H9 (cell line): ENCODE measurements around the gene MESD. TPM values are rescaled to one million over a fixed set of nuclear protein-coding genes. Genes with fewer than 3 reads are reported as not detected.

Experiments
- DNase-seq: peaks from one replicate; pipeline ENCODE4 v3.0.0-alpha.2; 2017
- H2AFZ ChIP-seq: one replicate; pipeline ENCODE4 v1.6.1; 2013; ENCODE audit warnings: mild to moderate bottlenecking, low read length, control low read depth, moderate library complexity
- H2AK5ac ChIP-seq: 2 replicates; pipeline ENCODE4 v1.6.1; 2013; ENCODE audit warnings: low read length, control low read depth, mixed read lengths; ENCODE audit not compliant: insufficient read length
- H2BK120ac ChIP-seq: one replicate; pipeline ENCODE4 v1.6.1; 2013; ENCODE audit warnings: low read depth, mild to moderate bottlenecking, low read length, control low read depth, inconsistent platforms; ENCODE audit not compliant: poor library complexity, severe bottlenecking
- H2BK12ac ChIP-seq: 2 replicates; pipeline ENCODE4 v1.6.1; 2013; ENCODE audit warnings: low read length, control low read depth, mixed read lengths, low read depth; ENCODE audit not compliant: insufficient read length
- H2BK15ac ChIP-seq: 2 replicates; pipeline ENCODE4 v1.6.1; 2013; ENCODE audit warnings: low read depth, low read length, control low read depth
- H2BK20ac ChIP-seq: one replicate; pipeline ENCODE4 v1.6.1; 2013; ENCODE audit warnings: low read depth, mild to moderate bottlenecking, low read length, control low read depth, inconsistent platforms; ENCODE audit not compliant: poor library complexity, severe bottlenecking
- H2BK5ac ChIP-seq: 2 replicates; pipeline ENCODE4 v1.6.1; 2013; ENCODE audit warnings: low read length, control low read depth, mixed read lengths; ENCODE audit not compliant: insufficient read length
- H3K14ac ChIP-seq: 2 replicates; pipeline ENCODE4 v1.6.1; 2013; ENCODE audit warnings: low read length, control low read depth; ENCODE audit not compliant: insufficient read depth
- H3K18ac ChIP-seq: 2 replicates; pipeline ENCODE4 v1.6.1; 2013; ENCODE audit warnings: low read depth, mild to moderate bottlenecking, mixed read lengths, low read length, control low read depth; ENCODE audit not compliant: insufficient read length
- H3K23ac ChIP-seq: 2 replicates; pipeline ENCODE4 v1.6.1; 2013; ENCODE audit warnings: low read length, control low read depth, mixed read lengths, low read depth; ENCODE audit not compliant: insufficient read length
- H3K23me2 ChIP-seq: 2 replicates; pipeline ENCODE4 v1.6.1; 2013; ENCODE audit warnings: low read depth, mild to moderate bottlenecking, mixed read lengths, low read length, control low read depth; ENCODE audit not compliant: insufficient read length, poor library complexity, severe bottlenecking
- H3K27ac ChIP-seq: 2 replicates; pipeline ENCODE4 v1.5.1; 2013; ENCODE audit warnings: low read length, control low read depth, mixed read lengths, low read depth; ENCODE audit not compliant: insufficient read length
- H3K27me3 ChIP-seq: 2 replicates; pipeline ENCODE4 v1.6.1; 2013; ENCODE audit warnings: low read length, control low read depth, inconsistent platforms; ENCODE audit not compliant: insufficient read depth
- H3K4ac ChIP-seq: 2 replicates; pipeline ENCODE4 v1.6.1; 2013; ENCODE audit warnings: low read depth, mild to moderate bottlenecking, control low read depth, inconsistent platforms, low read length, moderate library complexity
- H3K4me1 ChIP-seq: 2 replicates; pipeline ENCODE4 v1.6.1; 2013; ENCODE audit warnings: low read length, control low read depth, inconsistent platforms; ENCODE audit not compliant: insufficient read depth
- H3K4me2 ChIP-seq: 2 replicates; pipeline ENCODE4 v1.6.1; 2013; ENCODE audit warnings: low read length, control low read depth, mixed read lengths; ENCODE audit not compliant: insufficient read length, insufficient read depth
- H3K56ac ChIP-seq: 2 replicates; pipeline ENCODE4 v1.6.1; 2013; ENCODE audit warnings: low read depth, mild to moderate bottlenecking, mixed read lengths, low read length, control low read depth; ENCODE audit not compliant: insufficient read length
- H3K79me1 ChIP-seq: 2 replicates; pipeline ENCODE4 v1.6.1; 2013; ENCODE audit warnings: low read depth, mild to moderate bottlenecking, moderate library complexity, low read length, control low read depth, inconsistent platforms; ENCODE audit not compliant: insufficient read depth, poor library complexity, severe bottlenecking
- H3K79me2 ChIP-seq: 2 replicates; pipeline ENCODE4 v1.6.1; 2013; ENCODE audit warnings: low read length, control low read depth, inconsistent platforms; ENCODE audit not compliant: insufficient read depth
- H3K9ac ChIP-seq: 2 replicates; pipeline ENCODE4 v1.6.1; 2013; ENCODE audit warnings: low read length, control low read depth, mixed read lengths; ENCODE audit not compliant: insufficient read length; ENCODE audit errors: extremely low read depth
- H3K9me3 ChIP-seq: one replicate; pipeline ENCODE4 v1.6.1; 2013; ENCODE audit warnings: low read depth, low read length, inconsistent platforms; ENCODE audit not compliant: control insufficient read depth
- H3T11ph ChIP-seq: one replicate; pipeline ENCODE4 v1.6.1; 2013; ENCODE audit warnings: mild to moderate bottlenecking, low read length, control low read depth, inconsistent platforms
- H4K20me1 ChIP-seq: one replicate; pipeline ENCODE4 v1.6.1; 2013; ENCODE audit not compliant: control insufficient read depth, insufficient read length, insufficient read depth
- H4K5ac ChIP-seq: 2 replicates; pipeline ENCODE4 v1.6.1; 2013; ENCODE audit warnings: low read depth, mild to moderate bottlenecking, mixed read lengths, low read length, control low read depth; ENCODE audit not compliant: insufficient read length
- H4K8ac ChIP-seq: replicated peaks from 2 replicates; pipeline ENCODE4 v1.6.1; 2013; ENCODE audit warnings: low read length, control low read depth, mixed read lengths, low read depth; ENCODE audit not compliant: insufficient read length
- H4K91ac ChIP-seq: 2 replicates; pipeline ENCODE4 v1.6.1; 2013; ENCODE audit warnings: low read depth, mild to moderate bottlenecking, moderate library complexity, mixed read lengths, low read length, control low read depth; ENCODE audit not compliant: insufficient read length
- H3K27ac Mint-ChIP-seq, 3 experiments: 2 replicates in 2 of 3; 3 replicates in 1 of 3; pipeline ENCODE4 v1.8.0; 2020 to 2021; ENCODE audit warnings: mixed read lengths in 3 of 3, mild to moderate bottlenecking in 1 of 3, moderate library complexity in 1 of 3
- H3K27me3 Mint-ChIP-seq: 2 replicates; pipeline ENCODE4 v1.8.0; 2021; ENCODE audit warnings: low read depth, mild to moderate bottlenecking, moderate library complexity, mixed read lengths
- H3K36me3 Mint-ChIP-seq, 3 experiments: 2 replicates in 2 of 3; 3 replicates in 1 of 3; pipeline ENCODE4 v1.8.0; 2020 to 2021; ENCODE audit warnings: low read depth in 3 of 3, mixed read lengths in 3 of 3; ENCODE audit not compliant: insufficient read depth in 1 of 3
- H3K4me1 Mint-ChIP-seq, 2 experiments: 2 replicates each; pipeline ENCODE4 v1.8.0; 2020; ENCODE audit warnings: mixed read lengths in 2 of 2
- H3K4me3 Mint-ChIP-seq, 2 experiments: 2 replicates in 1 of 2; 3 replicates in 1 of 2; pipeline ENCODE4 v1.8.0; 2020 to 2021; ENCODE audit warnings: mild to moderate bottlenecking in 2 of 2, mixed read lengths in 2 of 2, moderate library complexity in 1 of 2
- H3K9me3 Mint-ChIP-seq, 2 experiments: 2 replicates in 1 of 2; 3 replicates in 1 of 2; pipeline ENCODE4 v1.8.0; 2020; ENCODE audit warnings: mild to moderate bottlenecking in 2 of 2, mixed read lengths in 2 of 2, moderate library complexity in 1 of 2
- WGBS: extraction: QIAGEN DNeasy Blood & Tissue Kit; methylation state at CpG from one replicate; pipeline ENCODE4 v1.1.7; 2013; ENCODE audit warnings: missing lambda C conversion rate, low lambda C conversion rate, mixed read lengths; ENCODE audit not compliant: insufficient read length; ENCODE audit errors: extremely low coverage; 5-methylcytosine and 5-hydroxymethylcytosine counted together
- total RNA-seq: library from RNA; stranded (reverse); gene quantifications from 2 replicates; pipeline ENCODE4 v1.2.1, GENCODE V29; 2021
- TF ChIP-seq, protein P1 (sequence below): fragments of 200-600 bp; sonication (generic); conservative IDR thresholded peaks from 3 replicates; pipeline ENCODE4 v1.8.0; 2021; ENCODE audit warnings: antibody characterized with exemption, mild to moderate bottlenecking

Gene MESD
- total RNA-seq, 1 experiment from 2014 or later, result 29.1 TPM

DNA sequence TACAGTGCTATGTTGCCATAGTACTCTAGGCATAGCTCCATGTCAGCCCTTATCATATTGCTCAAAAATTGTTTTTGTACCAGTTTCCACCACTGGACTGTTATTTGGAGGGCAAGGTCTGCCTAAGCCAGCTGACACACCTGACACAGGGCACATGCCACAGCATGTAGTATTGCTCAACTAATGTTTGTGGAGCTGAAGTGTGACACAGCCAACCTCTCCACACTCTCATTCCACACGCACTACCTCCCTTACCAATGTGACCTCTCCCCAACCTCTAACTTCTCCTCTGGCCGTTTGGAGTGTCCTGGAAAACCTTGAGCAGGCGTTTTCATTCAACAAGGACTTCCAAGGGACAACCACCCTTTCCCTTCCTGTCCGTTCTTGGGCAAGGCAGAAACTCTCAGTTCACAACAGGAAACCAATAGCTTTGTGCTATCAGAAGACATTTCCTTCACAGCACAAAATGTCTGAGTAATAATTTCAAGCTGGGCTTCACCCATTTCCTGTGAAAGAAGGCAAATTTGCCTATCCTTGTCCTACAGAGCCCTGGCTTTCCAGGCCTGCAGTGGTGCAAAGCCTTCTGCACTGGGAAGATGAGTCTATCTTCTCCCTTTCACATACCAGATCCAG is 49.5 kb upstream of the MESD start:
- no peak overlapping the region for H4K5ac ChIP-seq
- no peak overlapping the region for H2AK5ac ChIP-seq
- no peaks in the 10 kb centered on the region for H3K36me3 Mint-ChIP-seq
- WGBS, result no CpG with 5 or more reads among the region's 4 CpGs
- no peak overlapping the region for H3K18ac ChIP-seq
- H3K27ac ChIP-seq, result no peak overlapping the region
- no peak overlapping the region for H4K91ac ChIP-seq
- no peaks in the 10 kb centered on the region for H3K4me1 ChIP-seq
- H3K4me1 Mint-ChIP-seq, result no peaks in the 10 kb centered on the region
- no peaks in the 10 kb centered on the region; the same call in 1 of the 2 replicates for H3K27me3 Mint-ChIP-seq
- H4K20me1 ChIP-seq, result no peaks in the 10 kb centered on the region
- H3K23me2 ChIP-seq, result no peaks in the 10 kb centered on the region
- H3K14ac ChIP-seq, result no peak overlapping the region
- H2BK15ac ChIP-seq, result no peak overlapping the region
- no peak overlapping the region for H3K56ac ChIP-seq
- no peaks in the 10 kb centered on the region for H3K9me3 ChIP-seq
- no peak overlapping the region for H2BK20ac ChIP-seq
- H3K79me1 ChIP-seq, result no peaks in the 10 kb centered on the region
- H3T11ph ChIP-seq, result no peak overlapping the region
- no peak overlapping the region for H4K8ac ChIP-seq
- TF ChIP-seq, protein P1, sequence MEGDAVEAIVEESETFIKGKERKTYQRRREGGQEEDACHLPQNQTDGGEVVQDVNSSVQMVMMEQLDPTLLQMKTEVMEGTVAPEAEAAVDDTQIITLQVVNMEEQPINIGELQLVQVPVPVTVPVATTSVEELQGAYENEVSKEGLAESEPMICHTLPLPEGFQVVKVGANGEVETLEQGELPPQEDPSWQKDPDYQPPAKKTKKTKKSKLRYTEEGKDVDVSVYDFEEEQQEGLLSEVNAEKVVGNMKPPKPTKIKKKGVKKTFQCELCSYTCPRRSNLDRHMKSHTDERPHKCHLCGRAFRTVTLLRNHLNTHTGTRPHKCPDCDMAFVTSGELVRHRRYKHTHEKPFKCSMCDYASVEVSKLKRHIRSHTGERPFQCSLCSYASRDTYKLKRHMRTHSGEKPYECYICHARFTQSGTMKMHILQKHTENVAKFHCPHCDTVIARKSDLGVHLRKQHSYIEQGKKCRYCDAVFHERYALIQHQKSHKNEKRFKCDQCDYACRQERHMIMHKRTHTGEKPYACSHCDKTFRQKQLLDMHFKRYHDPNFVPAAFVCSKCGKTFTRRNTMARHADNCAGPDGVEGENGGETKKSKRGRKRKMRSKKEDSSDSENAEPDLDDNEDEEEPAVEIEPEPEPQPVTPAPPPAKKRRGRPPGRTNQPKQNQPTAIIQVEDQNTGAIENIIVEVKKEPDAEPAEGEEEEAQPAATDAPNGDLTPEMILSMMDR, result no peak
- H3K9ac ChIP-seq, result no peak overlapping the region
- H2AFZ ChIP-seq, result no peak overlapping the region
- no peaks in the 10 kb centered on the region for H3K9me3 Mint-ChIP-seq
- no peak overlapping the region for H3K4ac ChIP-seq
- no peak overlapping the region for H3K4me2 ChIP-seq
- H3K4me3 Mint-ChIP-seq, result no peak overlapping the region
- H3K27ac Mint-ChIP-seq, result no peak overlapping the region
- H3K79me2 ChIP-seq, result no peaks in the 10 kb centered on the region
- H2BK12ac ChIP-seq, result no peak overlapping the region
- no peak overlapping the region for H3K23ac ChIP-seq
- H2BK5ac ChIP-seq, result no peak overlapping the region
- DNase-seq, result no peak
- no peaks in the 10 kb centered on the region for H3K27me3 ChIP-seq
- H2BK120ac ChIP-seq, result no peak overlapping the region
